Stimulated activated CD8-positive, alpha-beta memory T cell treated with anti-CD3 and anti-CD28 coated beads, Interleukin-15, amount 100 ng/mL, for 24 hours (primary cell): ENCODE results near the gene MEF2B.
"Not testable (repeated sequence)": the region's sequence is repeated elsewhere in the genome, so short reads cannot be mapped to it uniquely, and the experiment has no call there.

Experiments
- DNase-seq: peaks from one replicate; pipeline ENCODE4 v3.0.0-alpha.2; 2020; ENCODE audit warnings: low read depth

Gene MEF2B

DNA sequence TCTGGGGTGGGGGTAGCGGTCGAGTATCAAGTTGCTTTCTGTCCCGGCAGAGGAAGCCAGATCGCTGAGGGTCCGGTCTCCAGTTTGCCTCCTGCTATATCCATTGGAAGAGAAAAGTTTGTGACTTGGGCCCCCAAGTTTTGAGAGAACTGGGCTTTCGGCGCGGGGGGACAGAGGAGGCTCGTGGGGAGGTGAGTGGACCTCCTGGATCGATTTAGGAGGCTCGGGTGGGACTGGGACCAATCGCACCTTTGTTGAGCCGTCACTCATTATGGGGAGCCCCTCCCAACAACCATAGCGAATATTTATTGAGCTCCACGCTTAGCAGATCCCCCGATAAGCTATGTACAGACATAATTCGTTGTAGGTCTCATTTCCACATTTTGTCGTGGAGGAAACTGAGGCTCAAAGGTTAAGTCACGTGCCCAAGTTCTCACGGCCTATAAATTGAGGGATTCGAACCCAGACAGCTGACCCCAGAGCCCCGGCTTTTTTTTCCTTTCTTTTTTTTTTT, 22.9 kb upstream of the MEF2B start:
- no peak for DNase-seq

- peak; percentile 92 for DNase-seq
Measured at GRCh38 chr19:19192078-19192882, 22.2 kb upstream of the MEF2B start, which contains the start of the genes BORCS8 and RFXANK. Gene BORCS8 (minus strand): TSS chr19:19192152. CDS start chr19:19192117, 35 bp downstream. Gene RFXANK (plus strand): TSS chr19:19192258. CDS start chr19:19193947, 1,689 bp downstream.

- DNase-seq = no peak
Measured at GRCh38 chr19:19191768-19192077, 21.7 kb upstream of the MEF2B start.

GRCh38 chr19:19186742-19187141, 16.7 kb upstream of the MEF2B start:
- no peak for DNase-seq

GRCh38 chr19:19185853-19186740, 16.0 kb upstream of the MEF2B start:
- DNase-seq = peak; percentile 34

DNA sequence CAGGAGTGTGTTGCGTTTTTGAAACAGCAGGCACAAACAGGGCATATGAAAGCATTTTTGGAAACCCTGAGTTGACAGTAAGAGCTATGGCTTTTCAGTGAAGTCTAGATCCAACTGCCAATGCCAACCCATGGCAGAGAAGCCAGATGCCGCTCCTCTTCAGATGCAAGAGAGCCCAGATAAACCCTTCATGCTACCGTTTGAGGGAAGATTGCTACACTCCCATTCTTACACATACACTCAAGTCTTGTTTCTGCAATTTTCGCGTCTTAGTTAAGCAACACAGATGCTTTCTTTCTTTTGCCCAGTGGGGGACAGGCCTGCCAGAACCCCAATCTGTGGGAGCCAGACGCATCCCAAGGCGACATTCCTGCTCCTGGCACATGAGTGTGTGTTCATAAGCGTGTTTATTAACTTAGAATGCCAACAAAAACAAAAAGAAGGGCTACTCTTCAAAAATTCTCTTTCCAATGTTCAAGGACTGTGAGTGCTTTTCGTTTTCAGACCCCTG, 11.5 kb upstream of the MEF2B start:
- no peak for DNase-seq

- no peak for DNase-seq
Measured at GRCh38 chr19:19179548-19180441, 9.7 kb upstream of the MEF2B start.

DNA sequence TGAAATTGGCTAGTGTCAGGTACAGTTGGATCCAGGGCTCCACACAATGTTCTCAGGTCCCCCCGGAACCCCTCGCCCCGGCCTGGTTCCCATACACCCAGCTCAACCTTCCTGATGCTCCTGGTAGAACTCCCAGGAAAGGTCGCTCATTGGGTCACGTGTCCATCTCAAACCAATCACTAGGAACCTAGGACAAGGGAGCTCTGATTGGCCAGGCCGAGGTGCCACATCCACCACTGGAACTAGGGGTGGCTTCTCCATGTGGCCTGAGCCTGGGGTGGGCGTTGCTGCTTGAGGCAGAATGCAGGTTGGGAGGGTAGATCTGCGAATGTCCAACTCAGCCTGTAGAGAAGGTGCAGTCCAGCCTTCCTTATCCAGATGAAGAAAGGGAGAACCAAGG, 6.9 kb upstream of the MEF2B start:
- no peak for DNase-seq

GRCh38 chr19:19173243-19173642, 3.2 kb upstream of the MEF2B start:
- not testable (repeated sequence) for DNase-seq

DNA sequence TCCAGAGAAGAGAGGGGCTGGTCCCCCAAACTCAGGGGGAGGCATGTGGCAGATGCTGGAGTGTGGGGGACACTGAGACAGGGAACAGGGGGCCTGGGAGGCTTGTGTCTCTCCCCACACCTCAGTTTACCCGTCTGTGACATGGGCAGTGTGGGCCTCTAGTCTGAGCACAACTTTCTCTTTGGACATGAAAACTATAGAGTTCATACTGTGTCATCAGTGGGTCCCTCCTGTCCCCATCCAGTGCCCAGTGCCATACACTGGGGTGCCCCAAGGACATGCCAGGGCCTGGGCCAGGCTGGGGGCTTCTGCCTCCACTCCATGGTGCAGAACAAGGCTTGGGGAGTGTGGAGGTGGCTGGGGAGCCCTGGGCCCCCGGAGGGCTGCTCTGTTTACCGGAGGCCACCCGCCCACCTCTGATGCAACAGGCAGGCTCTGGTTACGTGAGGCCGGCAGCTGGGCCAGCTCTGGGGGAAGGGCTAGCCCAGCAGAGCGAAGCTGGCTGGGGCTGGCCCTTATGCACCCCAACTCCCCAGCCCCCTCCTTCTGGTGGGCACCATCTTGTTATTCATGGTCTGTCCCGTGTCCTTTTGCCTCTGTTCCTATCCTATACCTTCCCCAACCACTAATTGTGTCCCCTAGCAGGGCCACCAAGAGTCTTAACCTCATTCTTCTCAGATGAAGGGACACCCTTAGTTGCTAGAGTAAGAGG, 1.9 kb upstream of the MEF2B start:
- no peak for DNase-seq

DNA sequence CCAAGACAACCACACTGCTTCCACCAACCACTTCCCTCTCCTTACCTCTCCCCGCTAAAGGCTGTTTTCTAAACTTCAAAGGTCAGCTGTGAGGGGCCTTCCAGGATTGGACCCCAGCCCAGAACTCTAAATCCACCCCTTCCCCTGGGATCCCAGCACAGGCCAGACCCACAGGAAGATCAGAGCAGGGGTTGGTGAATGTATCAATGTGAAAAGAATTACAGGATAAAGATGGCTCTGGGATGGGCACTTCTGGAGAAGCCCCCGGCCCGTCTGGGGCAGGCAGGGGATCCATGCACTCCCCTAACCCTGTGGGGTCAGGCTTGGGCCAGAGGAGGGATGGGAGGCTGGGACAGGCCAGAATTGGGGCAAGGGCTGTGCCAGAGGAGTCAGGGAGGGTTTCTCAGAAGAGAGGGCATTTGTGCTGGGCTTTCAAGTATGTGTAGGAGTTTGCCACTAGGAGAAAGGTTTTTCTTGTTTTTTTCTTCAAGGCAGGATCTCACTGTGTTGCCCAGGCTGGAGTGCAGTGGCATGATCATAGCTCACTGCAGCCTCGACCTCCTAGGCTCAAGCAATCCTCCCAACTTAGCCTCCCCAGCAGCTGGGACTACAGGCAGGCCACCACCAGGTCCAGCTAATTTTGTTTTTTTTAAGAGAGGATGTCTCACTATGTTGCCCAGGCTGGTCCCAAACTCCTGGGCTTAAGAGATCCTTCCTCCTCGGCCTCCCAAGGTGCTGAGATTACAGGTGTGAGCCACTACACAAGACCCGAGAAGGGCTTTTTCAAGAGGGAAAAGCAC, 1.0 kb upstream of the MEF2B start:
- no peak for DNase-seq

GRCh38 chr19:19169236-19170052, 619 bp downstream of the MEF2B start:
- DNase-seq = no peak

- no peak for DNase-seq
Measured at GRCh38 chr19:19167612-19168011, 2.5 kb downstream of the MEF2B start.

DNA sequence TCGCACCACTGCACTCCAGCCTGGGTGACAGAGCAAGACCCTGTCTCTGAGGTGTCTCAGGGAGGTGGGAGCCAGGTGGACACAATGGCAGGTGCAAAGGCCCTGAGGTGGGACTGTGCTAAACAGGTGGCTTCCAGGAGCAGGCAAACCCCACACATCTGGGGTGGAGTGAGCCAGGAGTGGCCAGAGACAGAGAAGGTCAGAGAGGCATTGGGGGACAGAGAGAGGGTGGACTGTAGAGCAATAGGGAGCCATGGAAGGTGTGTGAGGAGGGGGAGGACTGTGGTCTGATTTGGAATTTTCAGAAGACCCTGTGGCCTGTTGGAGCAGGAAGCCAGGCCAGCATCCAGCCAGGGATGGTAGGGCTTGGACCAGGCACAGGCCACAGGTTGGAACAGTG, 4.7 kb downstream of the MEF2B start:
- no peak for DNase-seq

- DNase-seq = no peak
Measured at GRCh38 chr19:19162495-19162894, 7.6 kb downstream of the MEF2B start.

DNA sequence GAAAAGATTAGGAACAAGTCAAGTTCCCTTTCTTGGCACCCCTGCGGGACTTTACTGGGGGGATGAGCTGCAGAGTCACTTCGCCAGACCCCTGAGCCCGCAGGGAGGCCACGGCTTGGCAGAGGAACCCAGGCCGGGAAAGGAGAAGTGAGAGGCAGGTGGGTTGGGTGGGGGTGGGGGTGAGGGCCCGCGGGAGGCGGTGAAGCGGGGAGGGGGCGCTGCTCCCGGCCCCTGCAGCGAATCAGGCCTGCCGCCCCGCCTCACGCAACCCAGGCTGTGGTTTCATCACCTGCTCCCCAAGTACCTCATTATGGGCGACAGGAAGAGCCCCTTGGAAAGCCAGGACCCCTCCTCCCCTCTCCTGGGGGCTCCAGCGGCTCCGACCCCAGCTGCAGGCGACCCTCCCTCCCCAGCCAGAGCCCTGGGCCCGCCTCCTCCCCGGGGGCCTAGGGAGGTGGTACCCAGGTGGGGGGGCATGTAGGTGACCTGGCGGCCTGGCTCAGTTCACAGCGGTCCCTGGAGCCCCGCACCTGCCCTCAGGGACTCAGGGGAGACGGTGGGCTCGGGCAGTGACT, 9.5 kb downstream of the MEF2B start:
- DNase-seq = no peak

GRCh38 chr19:19159534-19159933, 10.5 kb downstream of the MEF2B start:
- no peak for DNase-seq

GRCh38 chr19:19157808-19158207, 12.3 kb downstream of the MEF2B start:
- DNase-seq = no peak
